MM.1S (cell line): Measurements from ENCODE around the gene CAPN12.

Source experiments
- DNase-seq: peaks from one replicate; pipeline ENCODE4 v3.0.0-alpha.2; 2015
- H2AFZ ChIP-seq: fragments of 300-600 bp; sonication (generic); 2 replicates; pipeline ENCODE4 v1.6.0; 2016; ENCODE audit warnings: antibody characterized with exemption, low read length
- H3F3A ChIP-seq: fragments of 300-600 bp; sonication (generic); 2 replicates; pipeline ENCODE4 v1.6.1; 2016; ENCODE audit warnings: mild to moderate bottlenecking, antibody characterized with exemption, low read length, moderate library complexity, mixed read lengths; ENCODE audit not compliant: insufficient read depth
- H3K27ac ChIP-seq: fragments of 300-600 bp; sonication (generic); 2 replicates; pipeline ENCODE4 v1.5.1; 2016; ENCODE audit warnings: mild to moderate bottlenecking, low read length
- H3K27me3 ChIP-seq: fragments of 300-600 bp; sonication (generic); replicated peaks from 2 replicates; pipeline ENCODE4 v1.6.0; 2016; ENCODE audit warnings: low read length; ENCODE audit not compliant: insufficient read depth
- H3K36me3 ChIP-seq: fragments of 300-600 bp; sonication (generic); replicated peaks from 2 replicates; pipeline ENCODE4 v1.6.1; 2016; ENCODE audit warnings: mild to moderate bottlenecking, low read length, mixed read lengths; ENCODE audit not compliant: insufficient read depth
- H3K4me1 ChIP-seq: fragments of 300-600 bp; sonication (generic); 2 replicates; pipeline ENCODE4 v1.6.1; 2016; ENCODE audit warnings: low read length, mixed read lengths
- H3K4me2 ChIP-seq: fragments of 300-600 bp; sonication (generic); 2 replicates; pipeline ENCODE4 v1.6.0; 2016; ENCODE audit warnings: low read depth, low read length
- H3K4me3 ChIP-seq: fragments of 300-600 bp; sonication (generic); 2 replicates; pipeline ENCODE4 v1.5.1; 2016; ENCODE audit warnings: low read length, mixed read lengths
- H3K79me2 ChIP-seq: fragments of 300-600 bp; sonication (generic); 2 replicates; pipeline ENCODE4 v1.6.1; 2016; ENCODE audit warnings: mixed run types, low read length, mixed read lengths
- H3K9ac ChIP-seq: fragments of 300-600 bp; sonication (generic); 2 replicates; pipeline ENCODE4 v1.6.1; 2016; ENCODE audit warnings: low read length, mixed read lengths
- H3K9me2 ChIP-seq: fragments of 300-600 bp; sonication (generic); replicated peaks from 2 replicates; pipeline ENCODE4 v1.6.1; 2016; ENCODE audit warnings: mild to moderate bottlenecking, low read length, mixed read lengths; ENCODE audit not compliant: insufficient read depth
- H3K9me3 ChIP-seq: fragments of 300-600 bp; sonication (generic); replicated peaks from 2 replicates; pipeline ENCODE4 v1.6.1; 2016; ENCODE audit warnings: mild to moderate bottlenecking, low read length, mixed read lengths; ENCODE audit not compliant: insufficient read depth
- H4K20me1 ChIP-seq: fragments of 300-600 bp; sonication (generic); 2 replicates; pipeline ENCODE4 v1.6.1; 2016; ENCODE audit warnings: mild to moderate bottlenecking, low read length, moderate library complexity, mixed read lengths; ENCODE audit not compliant: insufficient read depth
- CTCF ChIP-seq: fragments of 300-600 bp; sonication (generic); IDR thresholded peaks from 2 replicates; pipeline ENCODE4 v1.5.1; 2016; ENCODE audit warnings: antibody characterized with exemption, low read length, mixed read lengths
- EZH2 ChIP-seq: fragments of 300-600 bp; sonication (generic); optimal IDR thresholded peaks from 2 replicates; pipeline ENCODE3; 2017; ENCODE audit warnings: low read depth, mild to moderate bottlenecking, antibody characterized with exemption, low read length, mixed read lengths
- EZH2phosphoT487 ChIP-seq: fragments of 300-600 bp; sonication (generic); IDR thresholded peaks from 2 replicates; pipeline ENCODE4 v1.6.1; 2018; ENCODE audit warnings: antibody characterized with exemption, low read length

The CAPN12 gene

DNA sequence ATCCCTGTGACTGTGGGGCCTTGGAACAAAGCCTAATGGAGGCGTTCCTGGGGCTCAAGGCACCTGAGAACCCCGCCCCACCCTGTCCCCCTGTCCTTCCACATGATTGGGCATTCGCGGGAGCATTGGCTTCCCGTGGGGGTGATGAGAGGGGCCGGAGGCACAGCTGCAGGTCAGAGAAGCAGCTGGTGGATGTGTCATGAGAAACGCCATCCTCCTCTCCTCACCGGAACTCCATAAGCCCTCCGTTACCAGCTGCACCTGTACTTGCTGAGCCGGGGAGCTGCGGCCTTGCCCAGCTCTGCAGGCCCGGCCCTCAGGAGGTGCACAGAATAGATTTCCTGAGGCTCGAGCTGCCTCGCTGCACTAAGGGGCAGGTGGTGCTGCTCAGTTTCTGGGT, 42.0 kb downstream of the CAPN12 start:
- Histone ChIP-seq H3K9ac (no peak overlapping the region), H3K27me3 (no peaks in the 10 kb centered on the region), H4K20me1 (no peaks in the 10 kb centered on the region), H3K9me3 (no peaks in the 10 kb centered on the region), H3K4me3 (no peak overlapping the region), H3K4me2 (no peak overlapping the region), H3K79me2 (peaks cover 33% of the 10 kb centered on the region), H3K36me3 (no peaks in the 10 kb centered on the region; the same call in 1 of the 2 replicates), H3F3A (no peaks in the 10 kb centered on the region), H3K4me1 (no peaks in the 10 kb centered on the region), H3K27ac (no peak overlapping the region), H3K9me2 (no peaks in the 10 kb centered on the region), H2AFZ (no peak overlapping the region)
- TF ChIP-seq CTCF (no peak), EZH2phosphoT487 (no peak), EZH2 (no peak)
- DNase-seq, result no peak

GRCh38 chr19:38701455-38702063, 42.7 kb downstream of the CAPN12 start:
- Histone ChIP-seq H3K27ac (no peak overlapping the region), H3K4me3 (no peak overlapping the region), H3K4me2 (no peak overlapping the region), H2AFZ (no peak overlapping the region), H3K27me3 (no peaks in the 10 kb centered on the region), H3K79me2 (peaks cover 40% of the 10 kb centered on the region), H3K4me1 (no peaks in the 10 kb centered on the region), H3K9me2 (no peaks in the 10 kb centered on the region), H3K36me3 (no peaks in the 10 kb centered on the region; the same call in 1 of the 2 replicates), H4K20me1 (no peaks in the 10 kb centered on the region), H3K9ac (no peak overlapping the region), H3K9me3 (no peaks in the 10 kb centered on the region), H3F3A (no peaks in the 10 kb centered on the region)
- TF ChIP-seq EZH2 (no peak), EZH2phosphoT487 (no peak), CTCF (no peak)
- no peak for DNase-seq

GRCh38 chr19:38700902-38701454, 43.3 kb downstream of the CAPN12 start:
- no peaks in the 10 kb centered on the region for H3K4me1 ChIP-seq
- no peaks in the 10 kb centered on the region for H3K9me2 ChIP-seq
- no peaks in the 10 kb centered on the region; the same call in 1 of the 2 replicates for H3K36me3 ChIP-seq
- H3K27me3 ChIP-seq, result no peaks in the 10 kb centered on the region
- H3K4me2 ChIP-seq, result no peak overlapping the region
- H4K20me1 ChIP-seq, result no peaks in the 10 kb centered on the region
- no peaks in the 10 kb centered on the region for H3K9me3 ChIP-seq
- no peaks in the 10 kb centered on the region for H3F3A ChIP-seq
- H3K9ac ChIP-seq, result no peak overlapping the region
- TF ChIP-seq CTCF (no peak), EZH2 (no peak), EZH2phosphoT487 (no peak)
- DNase-seq, result no peak
- peaks cover 46% of the 10 kb centered on the region for H3K79me2 ChIP-seq
- no peak overlapping the region for H3K27ac ChIP-seq
- H3K4me3 ChIP-seq, result no peak overlapping the region
- H2AFZ ChIP-seq, result no peak overlapping the region
